Upper lobe of left lung (tissue), 4 donors: ENCODE data around the gene CHL1.

Experiments used
- CTCF ChIP-seq, 6 experiments: fragments of 450-650 bp in 4 of 6; fragments of 200-600 bp in 2 of 6; sonication (generic) in 2 of 6; IDR thresholded peaks; one replicate each; pipeline ENCODE4 v1.5.1; 2016 to 2019; ENCODE audit warnings: antibody characterized with exemption in 6 of 6
- EP300 ChIP-seq, 4 donors: sonication (generic); formaldehyde crosslinking; IDR thresholded peaks; one replicate each; pipeline ENCODE4 v1.5.1; 2017; ENCODE audit warnings: antibody characterized with exemption in 4 of 4, control low read depth in 2 of 4

- TF ChIP-seq CTCF (IDR thresholded peaks at IDR 0.05): no peak
- no peak for TF ChIP-seq EP300 (IDR thresholded peaks at IDR 0.05)
Measured at GRCh38 chr3:204102-204501, 7.5 kb downstream of the CHL1 start.
